IMR-90 (cell line): ENCODE results near the gene TRIM37. TPM values are rescaled to one million over a fixed set of nuclear protein-coding genes. Genes with fewer than 3 reads are reported as not detected.

Source experiments
- ATAC-seq: fragments of 200-7000 bp; cut with Tn5 transposase; 2 replicates; pipeline ENCODE4 v1.9.1; 2020; ENCODE audit warnings: low read depth, mild to moderate bottlenecking, moderate library complexity
- BruUV-seq: library from RNA; stranded (reverse); fragments of 400-500 nt; replicated peaks from 2 replicates; lab custom pipeline; 2021; lab: Mats Ljungman, UMichigan
- CTCF ChIA-PET: fragments of 300-600 bp; formaldehyde crosslinking; extraction: SDS; loops from one replicate; lab custom pipeline; 2021; ENCODE audit warnings: antibody characterized with exemption; lab: Yijun Ruan, JAX
- POLR2A ChIA-PET: fragments of 300-600 bp; sonication (Branson Sonifier 250); formaldehyde crosslinking; loops from one replicate; lab custom pipeline; 2022; ENCODE audit warnings: antibody characterized with exemption; ENCODE audit not compliant: unreplicated experiment; lab: Charles Lee
- DNase-seq: peaks from one replicate; pipeline ENCODE4 v3.0.0; 2013
- H2AFZ ChIP-seq: replicated peaks from 2 replicates; pipeline ENCODE3; 2013; ENCODE audit warnings: low read length, mild to moderate bottlenecking; ENCODE audit not compliant: poor library complexity
- H2AK5ac ChIP-seq: 2 replicates; pipeline ENCODE4 v1.6.1; 2013; ENCODE audit warnings: low read depth, low read length, inconsistent platforms
- H2AK9ac ChIP-seq: replicated peaks from 2 replicates; pipeline ENCODE3; 2013; ENCODE audit warnings: mild to moderate bottlenecking, low read depth, low read length, moderate library complexity; ENCODE audit not compliant: poor library complexity
- H2BK120ac ChIP-seq: 2 replicates; pipeline ENCODE4 v1.6.1; 2013; ENCODE audit warnings: low read depth, low read length, inconsistent platforms
- H2BK15ac ChIP-seq: 3 replicates; pipeline ENCODE4 v1.6.1; 2013; ENCODE audit warnings: low read depth, low read length, inconsistent platforms
- H2BK20ac ChIP-seq: 2 replicates; pipeline ENCODE4 v1.6.1; 2013; ENCODE audit warnings: low read depth, mild to moderate bottlenecking, inconsistent platforms, low read length, moderate library complexity
- H2BK5ac ChIP-seq: 2 replicates; pipeline ENCODE4 v1.6.1; 2013; ENCODE audit warnings: mild to moderate bottlenecking, low read depth, low read length, inconsistent platforms; ENCODE audit not compliant: poor library complexity, severe bottlenecking
- H3K14ac ChIP-seq: replicated peaks from 2 replicates; pipeline ENCODE4 v1.6.1; 2013; ENCODE audit warnings: low read depth, low read length, inconsistent platforms
- H3K18ac ChIP-seq: 2 replicates; pipeline ENCODE4 v1.6.1; 2013; ENCODE audit warnings: low read depth, low read length, control low read depth
- H3K23ac ChIP-seq: 2 replicates; pipeline ENCODE4 v1.6.1; 2013; ENCODE audit warnings: low read depth, low read length, inconsistent platforms
- H3K27ac ChIP-seq: 2 replicates; pipeline ENCODE4 v1.5.1; 2013; ENCODE audit warnings: mild to moderate bottlenecking, control low read depth, low read length; ENCODE audit not compliant: insufficient read depth
- H3K27me3 ChIP-seq: 2 replicates; pipeline ENCODE4 v1.6.1; 2013; ENCODE audit warnings: low read length; ENCODE audit not compliant: control insufficient read depth, insufficient read depth
- H3K36me3 ChIP-seq: 2 replicates; pipeline ENCODE4 v1.6.1; 2013; ENCODE audit warnings: low read length, mixed read lengths; ENCODE audit not compliant: control insufficient read depth, insufficient read depth
- H3K4ac ChIP-seq: 2 replicates; pipeline ENCODE4 v1.6.1; 2013; ENCODE audit warnings: low read depth, low read length, inconsistent platforms
- H3K4me1 ChIP-seq: 2 replicates; pipeline ENCODE4 v1.6.1; 2013; ENCODE audit warnings: low read length, mixed read lengths; ENCODE audit not compliant: control insufficient read depth, insufficient read depth
- H3K4me2 ChIP-seq: 2 replicates; pipeline ENCODE4 v1.6.1; 2013; ENCODE audit warnings: low read depth, mild to moderate bottlenecking, control low read depth, low read length, moderate library complexity
- H3K4me3 ChIP-seq: 2 replicates; pipeline ENCODE4 v1.5.1; 2013; ENCODE audit warnings: low read depth, mild to moderate bottlenecking, control low read depth, low read length, moderate library complexity; ENCODE audit not compliant: insufficient read depth
- H3K56ac ChIP-seq: 2 replicates; pipeline ENCODE4 v1.6.1; 2013; ENCODE audit warnings: low read length, inconsistent platforms; ENCODE audit not compliant: insufficient read depth; ENCODE audit errors: extremely low read depth
- H3K79me1 ChIP-seq, 2 experiments: 2 replicates each; pipeline ENCODE4 v1.6.1; 2013; ENCODE audit warnings: low read length in 2 of 2, inconsistent platforms in 1 of 2, low read depth in 1 of 2
- H3K9ac ChIP-seq: 2 replicates; pipeline ENCODE4 v1.6.1; 2013; ENCODE audit warnings: low read depth, low read length, control low read depth
- H3K9me1 ChIP-seq: 2 replicates; pipeline ENCODE4 v1.6.1; 2013; ENCODE audit warnings: low read length, inconsistent platforms; ENCODE audit not compliant: insufficient read depth
- H3K9me3 ChIP-seq: 2 replicates; pipeline ENCODE4 v1.6.1; 2013; ENCODE audit warnings: low read length; ENCODE audit not compliant: control insufficient read depth, insufficient read depth
- H4K20me1 ChIP-seq: 2 replicates; pipeline ENCODE4 v1.6.1; 2013; ENCODE audit warnings: low read length, inconsistent platforms; ENCODE audit not compliant: insufficient read depth
- H4K5ac ChIP-seq: 2 replicates; pipeline ENCODE4 v1.6.1; 2013; ENCODE audit warnings: mild to moderate bottlenecking, low read depth, low read length, control low read depth
- H4K8ac ChIP-seq, 2 experiments: 2 replicates each; pipeline ENCODE4 v1.6.1; 2013; ENCODE audit warnings: low read depth in 2 of 2, low read length in 2 of 2, control low read depth in 1 of 2, inconsistent platforms in 1 of 2
- H4K91ac ChIP-seq: 2 replicates; pipeline ENCODE4 v1.6.1; 2013; ENCODE audit warnings: low read depth, low read length, inconsistent platforms; ENCODE audit not compliant: insufficient read depth
- MAFK ChIP-seq: IDR thresholded peaks from 2 replicates; pipeline ENCODE4 v1.6.1; 2012; ENCODE audit warnings: low read depth, low read length, improper control_type of control experiment
- RFX5 ChIP-seq: IDR thresholded peaks from 2 replicates; pipeline ENCODE4 v1.8.0; 2012; ENCODE audit warnings: low read depth, mild to moderate bottlenecking, low read length, moderate library complexity
- WGBS, 2 experiments: methylation state at CpG; one replicate each; pipeline versions ENCODE4 v1.1.5 to v1.1.7; 2013; ENCODE audit warnings: missing lambda C conversion rate in 2 of 2; ENCODE audit not compliant: insufficient read length in 1 of 2; ENCODE audit errors: extremely low coverage in 2 of 2; 5-methylcytosine and 5-hydroxymethylcytosine counted together
- dilution Hi-C: fragments of 300-500 bp; cut with HindIII; formaldehyde crosslinking; loops from one replicate; pipeline ENCODE4 v1.14.3; 2018; ENCODE audit warnings: low sequenced_read_pairs; ENCODE audit not compliant: unreplicated experiment
- in situ Hi-C: fragments of 300-500 bp; cut with MboI; formaldehyde crosslinking; loops from 3 replicates; pipeline ENCODE4 v1.14.3; 2019; ENCODE audit warnings: low sequenced_read_pairs, inconsistent platforms, mixed read lengths
- intact Hi-C: fragments of 100-400 bp; cut with micrococcal nuclease; formaldehyde crosslinking; loops from 2 replicates; pipeline ENCODE4 v1.10.0; 2022
- polyA plus RNA-seq, 3 experiments: library from polyadenylated mRNA; depleted of rRNA; stranded (reverse); fragments of >200 nt; gene quantifications; 2 replicates each; pipeline ENCODE4 v1.2.3, GENCODE V29; 2012; ENCODE audit warnings: low replicate concordance in 1 of 3
- total RNA-seq: library from RNA; depleted of rRNA; stranded (reverse); fragments of >200 nt; gene quantifications from 2 replicates; pipeline ENCODE4 v1.2.3, GENCODE V29; 2012

TRIM37 gene
- total and polyA plus RNA-seq, 2 of the 4 experiments (the other 2 are of a cell fraction): 12.1 to 24.9 TPM

DNA sequence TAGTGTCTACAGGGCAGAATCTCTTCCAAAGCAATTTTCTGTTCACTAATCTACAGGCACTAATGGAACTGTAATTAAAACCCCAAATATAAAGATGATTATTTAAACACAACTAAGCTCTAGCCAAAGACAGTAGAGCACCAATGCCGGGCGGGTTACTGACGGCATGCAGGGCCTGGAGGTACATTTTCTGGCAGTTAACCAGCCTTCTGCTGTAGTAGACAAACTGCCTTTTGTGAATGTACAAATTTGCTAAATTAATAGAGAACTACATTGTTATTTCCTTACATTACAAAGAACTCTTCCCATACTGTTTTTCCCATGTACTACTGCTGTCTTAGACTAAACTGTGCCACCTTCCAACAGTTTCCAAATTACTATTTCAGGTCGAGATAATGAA is 107.8 kb downstream of the TRIM37 start:
- Histone ChIP-seq H3K27ac (no peak overlapping the region), H2BK120ac (no peak overlapping the region), H3K9me1 (no peaks in the 10 kb centered on the region; the same call in 1 of the 2 replicates), H3K23ac (no peak overlapping the region), H3K18ac (no peak overlapping the region), H2BK20ac (no peak overlapping the region), H2BK15ac (no peak overlapping the region), H4K20me1 (no peaks in the 10 kb centered on the region), H4K8ac (no peak overlapping the region), H3K9ac (no peak overlapping the region), H3K79me1 (peaks cover 0 to 4% of the 10 kb centered on the region in 2 experiments; a peak in 1 of 4 replicates), H2BK5ac (no peak overlapping the region), H3K9me3 (no peaks in the 10 kb centered on the region), H3K4me2 (no peak overlapping the region), H3K27me3 (no peaks in the 10 kb centered on the region), H4K5ac (no peak overlapping the region), H3K4me3 (no peak overlapping the region), H3K36me3 (peaks cover 3% of the 10 kb centered on the region; the same call in 1 of the 2 replicates), H2AK5ac (no peak overlapping the region), H3K14ac (no peak overlapping the region), H2AK9ac (no peak overlapping the region), H3K56ac (no peak overlapping the region), H3K4ac (no peak overlapping the region), H3K4me1 (peaks cover 12% of the 10 kb centered on the region), H4K91ac (no peak overlapping the region), H2AFZ (no peak overlapping the region)
- no peak for DNase-seq
- TF ChIP-seq RFX5 (no peak), MAFK (no peak)
- no peak for ATAC-seq
- ChIA-PET POLR2A (no interaction called here), CTCF (no interaction called here)
- intact Hi-C loops (no loop called here), dilution Hi-C loops (no loop called here), in situ Hi-C loops (loop anchor here (5.0 kb wide), 1 partner anchor 477 kb away; no protein-coding TSS in a partner anchor)
- no TSS peak for BruUV-seq
- WGBS, 2 experiments: no CpG with 5 or more reads among the region's 4 CpGs
